ENCODE measurements around the gene SMIM22.

DNA sequence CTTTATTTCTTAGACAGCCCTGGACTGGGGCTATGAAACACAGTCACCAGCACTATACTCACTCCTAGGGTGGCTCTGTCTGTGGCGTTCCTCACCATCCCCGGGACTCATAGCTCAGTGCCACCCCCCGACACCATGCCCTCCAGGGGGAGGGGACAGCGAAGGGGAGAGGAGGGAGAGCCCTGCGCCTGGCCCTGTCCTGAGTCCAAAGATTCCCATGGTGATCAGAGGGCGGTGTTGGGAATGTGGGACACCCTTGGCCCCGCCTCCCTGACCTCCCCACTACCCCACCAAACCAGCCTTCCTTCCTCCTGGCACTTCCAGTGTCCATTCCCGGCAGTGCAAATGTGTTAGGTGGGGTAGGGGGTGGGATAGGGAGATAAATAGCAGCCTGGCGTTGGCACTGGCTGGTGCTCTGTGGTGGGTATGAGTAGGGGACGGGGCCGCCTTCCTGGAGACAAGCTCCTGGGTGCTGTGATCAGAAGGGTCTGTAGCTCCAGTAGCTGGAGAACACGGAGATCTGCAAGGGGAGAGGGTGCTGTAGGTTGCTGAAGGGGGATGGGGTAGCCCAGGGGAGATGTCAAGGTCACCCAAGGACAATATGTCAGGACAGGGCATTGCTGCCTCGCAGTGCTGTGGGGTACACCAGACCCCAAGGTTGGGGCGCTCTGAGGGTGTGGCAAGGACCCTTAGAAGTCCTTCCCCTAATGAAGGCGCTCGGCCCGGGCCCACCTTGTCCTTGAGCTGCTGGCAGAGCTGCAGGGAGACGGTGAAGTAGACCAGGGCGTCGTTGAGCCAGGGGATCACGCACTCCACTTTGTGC is 2.0 kb downstream of the SMIM22 start:
- TF ChIP-seq, protein P1, sequence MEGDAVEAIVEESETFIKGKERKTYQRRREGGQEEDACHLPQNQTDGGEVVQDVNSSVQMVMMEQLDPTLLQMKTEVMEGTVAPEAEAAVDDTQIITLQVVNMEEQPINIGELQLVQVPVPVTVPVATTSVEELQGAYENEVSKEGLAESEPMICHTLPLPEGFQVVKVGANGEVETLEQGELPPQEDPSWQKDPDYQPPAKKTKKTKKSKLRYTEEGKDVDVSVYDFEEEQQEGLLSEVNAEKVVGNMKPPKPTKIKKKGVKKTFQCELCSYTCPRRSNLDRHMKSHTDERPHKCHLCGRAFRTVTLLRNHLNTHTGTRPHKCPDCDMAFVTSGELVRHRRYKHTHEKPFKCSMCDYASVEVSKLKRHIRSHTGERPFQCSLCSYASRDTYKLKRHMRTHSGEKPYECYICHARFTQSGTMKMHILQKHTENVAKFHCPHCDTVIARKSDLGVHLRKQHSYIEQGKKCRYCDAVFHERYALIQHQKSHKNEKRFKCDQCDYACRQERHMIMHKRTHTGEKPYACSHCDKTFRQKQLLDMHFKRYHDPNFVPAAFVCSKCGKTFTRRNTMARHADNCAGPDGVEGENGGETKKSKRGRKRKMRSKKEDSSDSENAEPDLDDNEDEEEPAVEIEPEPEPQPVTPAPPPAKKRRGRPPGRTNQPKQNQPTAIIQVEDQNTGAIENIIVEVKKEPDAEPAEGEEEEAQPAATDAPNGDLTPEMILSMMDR (IDR thresholded peaks at IDR 0.05): no peak
- TF ChIP-seq POLR2A (IDR thresholded peaks at IDR 0.05): no peak

Measured in body of pancreas (tissue), 4 donors.